SK-N-DZ (cell line): ENCODE measurements around the gene RSAD2.
"Not testable (repeated sequence)": the region's sequence is repeated elsewhere in the genome, so short reads cannot be mapped to it uniquely, and the experiment has no call there.

Experiments
- DNase-seq: peaks from one replicate; pipeline ENCODE4 v3.0.0-alpha.2; 2015; ENCODE audit warnings: low spot score

The RSAD2 gene

GRCh38 chr2:6926071-6926732 lies 48.6 kb downstream of the RSAD2 start:
- no peak for DNase-seq

GRCh38 chr2:6927186-6927585 lies 49.6 kb downstream of the RSAD2 start:
- peak; percentile 69 for DNase-seq

DNA sequence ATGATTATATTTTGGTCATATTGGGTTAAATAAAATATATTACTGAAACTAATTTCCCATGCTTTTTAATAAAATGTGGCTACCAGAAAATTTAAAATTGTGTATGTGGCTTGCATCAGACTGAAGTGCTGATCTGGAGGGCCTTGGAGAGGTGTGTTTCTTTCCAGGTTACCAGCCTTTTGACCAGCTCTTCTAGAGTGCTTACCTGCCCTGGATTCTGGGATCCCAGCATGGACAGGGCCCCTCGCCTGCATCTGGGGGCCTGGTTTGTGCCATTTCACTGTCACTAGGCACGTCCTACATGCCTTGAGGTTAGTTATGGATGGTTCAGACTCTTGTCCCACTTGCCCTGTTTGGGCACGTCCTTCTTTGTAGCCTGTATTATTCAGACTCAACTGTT lies 50.2 kb downstream of the RSAD2 start:
- DNase-seq = no peak

DNA sequence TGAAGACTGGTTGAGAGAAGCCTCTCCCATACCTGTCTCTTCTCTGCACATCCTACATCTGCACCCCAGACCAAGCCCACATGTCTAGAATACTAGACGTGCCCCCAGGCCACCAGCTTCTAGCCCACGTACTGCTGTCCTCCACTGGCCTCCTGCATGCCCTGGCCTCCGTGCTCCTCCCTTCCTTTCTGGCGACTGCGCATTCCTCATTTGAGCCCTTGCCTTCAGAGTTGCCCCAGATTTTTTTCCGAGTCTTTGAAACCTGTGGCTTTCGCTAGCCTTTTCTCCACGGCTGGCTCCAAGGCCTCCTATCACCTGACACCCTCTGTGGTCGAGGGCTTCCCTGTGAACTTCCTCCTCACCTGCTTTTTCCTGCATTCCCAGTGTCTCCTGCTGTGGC lies 50.9 kb downstream of the RSAD2 start:
- no peak for DNase-seq

DNA sequence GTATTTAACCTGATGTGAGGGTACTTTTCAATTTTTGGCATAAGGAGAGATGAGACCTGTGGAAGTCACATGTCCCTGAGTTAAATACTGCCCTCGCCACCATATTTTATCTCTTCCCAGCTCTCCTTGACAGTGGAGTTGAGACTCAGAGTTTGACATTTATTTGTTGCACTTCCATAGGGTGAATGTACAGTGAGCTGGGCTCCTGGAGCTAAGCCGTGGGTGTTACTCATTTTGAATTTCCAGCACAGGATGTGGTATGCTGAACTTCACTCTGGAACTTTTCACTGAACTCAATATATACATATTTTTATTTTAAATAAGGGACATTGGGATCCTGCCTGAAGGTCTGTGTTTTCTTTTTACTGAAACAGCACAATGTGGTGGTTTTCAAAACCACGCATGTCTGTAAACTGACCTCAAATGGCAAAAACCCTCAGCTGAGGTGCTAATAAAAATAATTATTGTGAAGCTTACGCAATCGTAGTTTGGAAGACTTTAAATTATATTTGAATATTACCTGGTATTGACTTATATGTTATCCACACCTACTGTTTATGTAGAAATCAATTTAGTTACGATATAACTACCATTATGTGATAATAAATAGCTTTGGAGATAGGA lies 51.7 kb downstream of the RSAD2 start:
- no peak for DNase-seq

GRCh38 chr2:6930923-6931647 lies 53.5 kb downstream of the RSAD2 start:
- DNase-seq = no peak

- no peak for DNase-seq
Observed at GRCh38 chr2:6931753-6932152, 54.2 kb downstream of the RSAD2 start.

DNA sequence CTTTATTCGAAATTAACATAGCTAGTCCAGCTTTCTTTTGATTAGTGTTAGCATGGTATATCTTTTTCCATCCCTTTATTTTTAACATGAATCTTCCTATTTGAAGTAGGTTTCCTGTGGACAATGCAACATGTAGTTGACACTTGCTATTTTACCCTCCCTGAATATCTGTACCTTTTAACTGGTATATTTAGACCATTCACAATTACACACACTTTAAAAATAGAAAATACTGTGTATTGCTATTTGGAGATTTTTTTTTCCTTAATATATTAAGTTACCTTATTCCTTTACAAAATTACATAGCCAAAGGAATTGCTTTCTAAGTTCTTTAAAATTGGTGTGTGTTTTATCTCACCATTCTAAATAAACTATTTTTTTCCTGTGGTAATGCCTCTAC lies 54.6 kb downstream of the RSAD2 start:
- DNase-seq = no peak

DNA sequence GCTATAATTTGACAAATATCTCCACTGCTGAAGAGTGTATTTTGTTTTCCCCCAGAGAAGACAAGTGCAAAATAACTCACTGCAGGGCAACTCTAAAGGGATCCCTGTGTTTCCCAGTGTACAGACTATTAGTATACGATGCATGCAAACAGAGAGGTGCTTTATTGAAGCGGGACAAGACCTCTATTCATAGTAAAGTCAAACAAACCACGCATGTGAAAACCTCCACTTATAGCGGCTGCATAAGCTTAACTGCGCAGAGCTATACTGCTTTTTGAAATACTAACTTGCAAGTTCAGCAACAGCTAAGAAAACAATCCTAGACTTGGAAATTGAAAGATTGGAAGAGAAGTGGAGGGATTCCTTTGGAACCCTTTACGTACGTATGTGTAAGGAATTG lies 55.3 kb downstream of the RSAD2 start:
- DNase-seq = no peak

GRCh38 chr2:6933911-6934310 lies 56.3 kb downstream of the RSAD2 start:
- DNase-seq = no peak

GRCh38 chr2:6934345-6934744 lies 56.8 kb downstream of the RSAD2 start:
- no peak for DNase-seq

DNA sequence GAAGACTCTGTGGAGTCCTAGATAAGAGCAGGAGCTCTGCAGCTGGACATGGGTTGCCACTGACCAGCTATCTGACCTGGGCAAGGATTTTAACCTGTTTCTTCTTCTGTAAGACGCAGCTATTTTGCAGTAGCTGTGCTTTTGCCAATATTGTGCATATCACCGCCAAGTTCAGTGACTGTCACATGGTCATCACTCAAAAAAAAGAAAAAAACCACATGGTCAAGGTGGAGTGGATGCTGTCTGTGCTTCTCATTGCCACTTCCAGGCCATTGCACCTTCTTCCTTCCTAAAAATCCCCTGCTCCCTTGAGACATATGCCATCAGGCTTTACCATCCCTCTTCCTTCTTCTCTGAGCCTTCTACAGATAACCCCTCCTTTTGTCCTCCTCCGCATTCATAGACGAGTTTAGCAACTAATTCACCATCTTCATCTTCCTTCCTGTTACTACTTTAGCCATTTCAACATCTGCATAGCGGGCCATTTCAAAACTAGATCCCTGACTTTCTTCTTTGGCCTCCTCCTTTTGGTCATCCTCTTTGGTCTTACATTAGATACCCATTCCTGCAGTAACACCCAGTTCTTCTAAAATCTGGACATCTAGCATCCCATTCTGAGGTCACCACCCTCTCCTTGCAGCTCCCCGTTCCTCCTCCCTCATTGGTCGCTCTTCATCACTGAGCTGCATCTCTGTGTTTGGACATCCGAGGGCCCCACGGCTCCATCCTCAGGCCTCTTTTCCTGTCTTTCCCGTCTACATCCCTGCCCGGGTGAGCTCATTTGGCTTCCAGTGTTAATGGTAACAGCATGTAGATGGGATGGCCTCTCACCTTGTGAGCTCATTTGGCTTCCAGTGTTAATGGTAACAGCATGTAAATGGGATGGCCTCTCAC lies 57.4 kb downstream of the RSAD2 start:
- no peak for DNase-seq

GRCh38 chr2:6935652-6936020 lies 58.1 kb downstream of the RSAD2 start:
- DNase-seq = not testable (repeated sequence)

DNA sequence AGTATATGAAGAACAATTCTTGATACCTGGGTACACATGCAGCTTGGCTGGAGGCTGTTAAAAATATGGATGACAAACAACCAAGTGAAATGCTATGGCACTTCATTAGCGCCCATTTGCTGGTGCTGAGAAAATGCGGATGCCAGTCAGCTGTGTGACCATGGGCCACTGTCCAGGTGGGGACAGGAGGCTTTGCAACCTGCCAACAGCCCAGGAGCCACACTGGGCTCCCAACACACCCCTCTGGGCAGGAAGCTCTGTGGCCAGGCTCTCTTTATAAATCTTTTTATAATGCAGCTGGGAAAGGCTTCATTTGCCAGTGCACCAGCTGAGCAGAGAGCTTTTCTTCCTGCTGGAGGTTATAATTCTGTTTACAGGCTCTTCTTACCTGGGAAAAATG lies 59.6 kb downstream of the RSAD2 start:
- DNase-seq = no peak

DNA sequence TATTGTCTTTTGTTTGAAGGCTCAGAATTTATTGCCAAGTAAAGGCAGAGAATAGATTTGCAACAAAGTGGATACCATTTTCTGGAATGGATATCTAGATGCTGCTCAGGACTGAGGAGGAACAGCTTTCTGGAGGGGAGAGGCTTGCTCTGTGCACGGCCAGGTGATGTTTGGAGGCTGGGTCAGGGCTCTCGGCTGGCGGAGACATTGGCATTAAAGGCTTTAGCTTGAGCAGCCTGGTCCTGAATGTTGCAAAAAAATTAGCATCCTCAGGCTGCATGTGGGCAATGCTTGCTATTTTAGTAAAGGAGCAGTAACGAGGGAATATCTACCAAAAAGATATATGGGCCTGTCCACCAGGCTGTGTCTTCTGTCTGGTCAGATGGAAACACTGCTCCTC lies 60.0 kb downstream of the RSAD2 start:
- DNase-seq = no peak

- no peak for DNase-seq
Observed at GRCh38 chr2:6939071-6939470, 61.5 kb downstream of the RSAD2 start.

DNA sequence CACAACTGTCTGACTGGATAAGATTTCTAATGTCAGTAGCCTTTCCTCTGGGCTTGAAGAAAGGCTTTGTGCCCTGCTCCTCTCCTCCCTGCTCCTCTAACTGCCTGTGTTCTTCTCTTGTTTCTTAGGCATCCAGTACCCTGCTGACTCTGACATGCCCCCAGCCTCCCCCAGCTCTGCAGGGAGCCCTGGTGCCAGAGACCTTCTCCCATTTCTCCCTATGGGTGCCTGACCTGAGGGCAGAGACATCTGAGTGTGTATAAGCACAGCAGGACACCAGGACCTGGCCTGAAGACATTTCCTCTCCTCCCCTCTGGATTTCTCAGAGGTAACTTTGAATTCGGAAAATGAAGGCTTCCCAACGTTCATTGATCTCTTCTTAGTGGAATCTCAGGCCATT lies 63.2 kb downstream of the RSAD2 start:
- DNase-seq = no peak

DNA sequence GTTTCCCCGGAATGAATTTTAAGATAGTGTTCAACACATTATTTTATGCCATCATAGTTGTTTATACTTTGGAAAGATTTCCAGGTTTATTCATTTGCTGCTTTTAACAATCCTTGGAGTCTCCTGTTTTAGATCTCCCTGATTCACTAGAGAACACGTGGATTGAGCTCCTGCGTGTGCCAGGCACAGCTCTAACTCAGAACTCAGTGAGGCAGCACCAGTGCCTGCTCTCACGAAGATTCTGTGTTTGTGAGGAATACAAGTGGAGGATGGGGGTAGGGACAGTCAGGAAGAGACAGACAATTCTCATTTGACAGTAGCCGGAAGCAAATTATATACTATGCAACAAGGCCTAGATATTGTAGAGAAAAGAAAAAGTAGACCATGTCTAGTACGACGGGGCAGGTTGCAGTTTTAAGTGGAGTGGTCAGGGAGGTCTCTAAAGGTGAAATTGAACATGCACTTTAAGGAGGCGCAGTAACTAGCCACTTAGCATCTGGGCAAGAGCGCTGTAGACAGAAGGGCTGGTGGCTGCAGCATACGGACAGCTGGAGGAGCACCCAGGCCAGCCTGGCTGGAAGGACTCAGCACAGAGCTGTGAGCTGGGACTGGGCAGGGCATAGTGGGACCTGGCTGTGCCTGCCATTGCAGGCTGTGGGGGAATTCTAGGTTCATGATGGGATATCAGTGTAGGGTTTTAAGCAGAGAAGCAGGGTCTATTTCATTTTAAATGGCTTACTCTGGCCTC lies 63.9 kb downstream of the RSAD2 start:
- no peak for DNase-seq

- no peak for DNase-seq
Observed at GRCh38 chr2:6942848-6943247, 65.3 kb downstream of the RSAD2 start.

- no peak for DNase-seq
Observed at GRCh38 chr2:6943523-6943922, 65.9 kb downstream of the RSAD2 start.

- no peak for DNase-seq
Observed at GRCh38 chr2:6943971-6944370, 66.4 kb downstream of the RSAD2 start.
